NCI-H345 treated with DMSO at 0.1 percent for 48 hours (cell line): Measurements from ENCODE around the gene CACNA1I.

Experiments
- DNase-seq: peaks from one replicate; lab custom pipeline; 2025; ENCODE audit not compliant: unreplicated experiment; lab: John Stamatoyannopoulos, UW

CACNA1I gene

DNA sequence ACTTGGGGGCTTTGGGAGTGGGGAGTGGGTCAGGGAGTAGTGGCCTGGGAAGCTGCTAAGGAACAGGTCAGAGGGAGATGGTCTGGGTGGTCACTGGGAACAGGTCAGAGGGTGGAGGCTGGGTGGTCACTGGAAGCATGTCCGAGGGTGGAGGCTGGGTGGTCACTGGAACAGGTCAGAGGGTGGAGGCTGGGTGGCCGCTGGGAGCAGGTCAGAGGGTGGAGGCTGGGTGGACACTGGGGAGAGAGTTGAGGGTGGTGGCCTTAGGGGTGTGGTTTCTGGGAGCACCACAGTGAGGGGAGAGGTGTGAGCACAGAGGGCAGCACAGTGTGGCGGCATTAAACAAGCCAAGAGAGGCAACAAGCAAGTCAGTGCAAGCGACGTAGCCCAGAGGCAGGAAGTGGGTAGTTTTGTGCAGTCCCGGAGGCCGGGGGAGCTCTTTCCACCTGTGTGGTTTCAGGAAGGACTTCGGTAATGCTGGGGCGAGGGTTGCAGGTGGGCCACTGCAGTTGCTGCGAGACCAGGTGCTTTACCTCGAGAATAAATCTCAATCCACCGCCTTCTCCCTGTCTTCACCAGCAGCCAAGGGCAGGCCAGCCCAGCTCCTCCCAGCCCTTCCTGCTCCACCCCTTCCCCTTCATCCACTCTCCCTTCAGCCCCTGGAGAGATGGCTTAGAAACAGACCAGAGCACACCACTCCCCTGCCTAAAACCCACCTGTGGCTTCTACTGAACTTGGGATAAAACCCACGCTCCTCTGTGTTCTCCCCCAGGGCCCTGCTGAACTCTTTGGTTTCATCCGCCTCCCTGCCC lies 3.2 kb upstream of the CACNA1I start:
- DNase-seq, result no peak

DNA sequence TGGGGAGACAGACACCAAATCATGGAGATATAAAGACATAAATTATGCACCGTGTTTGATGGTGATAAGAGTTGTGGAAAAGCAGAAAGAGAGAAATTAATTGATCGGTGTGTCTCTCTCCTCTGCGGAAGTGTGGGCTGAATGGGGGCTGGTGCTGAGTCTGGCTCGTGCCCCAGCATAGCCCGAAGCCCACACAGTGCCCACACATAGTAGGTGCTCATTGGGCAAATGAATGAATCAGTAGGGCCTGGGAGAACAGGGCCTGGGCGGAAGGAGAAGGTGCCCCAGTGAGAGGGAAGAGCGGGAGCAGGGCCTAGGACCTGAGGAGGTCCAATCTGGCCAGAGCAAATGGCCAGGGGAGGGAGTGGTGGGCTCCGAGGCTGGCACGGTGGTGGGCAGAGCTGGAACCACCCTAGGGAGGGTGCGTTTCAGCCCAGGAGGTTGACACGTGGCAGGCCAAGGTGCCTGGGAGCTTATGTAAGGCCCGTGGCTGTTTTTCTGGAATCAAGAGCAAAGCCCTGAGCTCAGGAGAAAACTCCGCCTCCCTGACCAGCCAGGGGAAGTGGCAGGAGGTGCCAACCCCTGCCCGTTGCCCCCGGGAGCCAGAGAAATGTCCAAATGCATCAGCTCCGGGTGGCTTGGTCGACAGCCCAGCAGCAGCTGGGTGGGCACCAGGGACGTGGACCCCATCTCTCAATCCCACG lies 2.1 kb upstream of the CACNA1I start:
- no peak for DNase-seq

DNA sequence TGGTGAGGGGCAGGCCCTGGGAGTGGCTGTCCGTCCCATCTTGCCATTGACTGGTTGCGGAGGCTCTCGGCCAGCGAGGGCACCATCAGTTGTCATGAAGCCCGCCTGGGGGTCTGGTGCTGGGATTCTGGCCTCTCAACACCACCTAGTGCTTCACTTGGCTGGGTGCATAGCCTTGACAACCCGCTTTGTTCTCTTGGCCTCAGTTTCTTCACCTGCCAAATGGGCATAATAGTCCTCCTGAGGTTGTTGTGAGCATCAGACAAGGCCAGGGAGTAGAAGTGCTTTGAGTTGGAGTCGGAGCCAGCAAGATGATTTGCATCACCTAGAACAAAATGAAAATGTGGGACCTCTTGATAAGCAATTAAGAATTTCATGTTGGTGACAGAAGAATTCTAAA lies 1.5 kb upstream of the CACNA1I start:
- no peak for DNase-seq

DNA sequence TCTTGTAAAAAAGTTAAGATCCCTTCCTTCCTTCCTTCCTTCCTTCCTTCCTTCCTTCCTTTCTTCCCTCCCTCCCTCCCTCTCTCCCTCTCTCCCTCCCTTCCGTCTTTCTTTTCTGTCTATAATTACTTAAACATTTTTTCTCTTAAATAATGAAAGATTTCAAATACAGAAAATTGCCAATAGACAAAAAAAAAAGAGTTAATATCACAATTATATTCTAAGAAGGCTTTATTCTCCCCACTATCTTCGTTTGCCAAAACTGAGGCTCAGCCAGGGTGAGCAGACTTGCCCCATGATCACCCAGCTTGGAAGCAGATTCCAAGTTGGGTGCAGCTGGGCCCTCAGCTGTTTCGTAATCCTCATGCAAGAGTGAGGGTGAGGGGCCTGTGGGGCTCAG lies 327 bp upstream of the CACNA1I start:
- DNase-seq, result no peak

DNA sequence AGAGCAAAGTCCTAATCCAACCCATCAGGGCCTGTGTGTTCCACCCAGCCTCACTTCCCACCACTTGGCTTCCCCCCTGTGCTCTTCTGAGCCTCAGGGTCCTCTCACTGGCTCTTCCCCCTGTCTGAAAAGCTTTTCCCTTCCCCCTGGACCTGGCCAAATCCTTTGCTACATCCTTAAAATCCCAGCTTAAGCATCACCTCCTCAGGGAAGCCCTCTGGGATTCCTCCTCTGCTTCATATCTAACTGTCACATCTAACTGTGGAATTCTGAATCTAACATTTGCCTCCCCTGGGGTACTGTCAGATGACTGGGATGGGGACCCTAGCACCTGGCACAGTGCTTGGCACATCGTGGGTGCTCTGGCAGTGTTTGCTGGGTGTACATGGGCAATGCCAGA lies 985 bp downstream of the CACNA1I start:
- no peak for DNase-seq

DNA sequence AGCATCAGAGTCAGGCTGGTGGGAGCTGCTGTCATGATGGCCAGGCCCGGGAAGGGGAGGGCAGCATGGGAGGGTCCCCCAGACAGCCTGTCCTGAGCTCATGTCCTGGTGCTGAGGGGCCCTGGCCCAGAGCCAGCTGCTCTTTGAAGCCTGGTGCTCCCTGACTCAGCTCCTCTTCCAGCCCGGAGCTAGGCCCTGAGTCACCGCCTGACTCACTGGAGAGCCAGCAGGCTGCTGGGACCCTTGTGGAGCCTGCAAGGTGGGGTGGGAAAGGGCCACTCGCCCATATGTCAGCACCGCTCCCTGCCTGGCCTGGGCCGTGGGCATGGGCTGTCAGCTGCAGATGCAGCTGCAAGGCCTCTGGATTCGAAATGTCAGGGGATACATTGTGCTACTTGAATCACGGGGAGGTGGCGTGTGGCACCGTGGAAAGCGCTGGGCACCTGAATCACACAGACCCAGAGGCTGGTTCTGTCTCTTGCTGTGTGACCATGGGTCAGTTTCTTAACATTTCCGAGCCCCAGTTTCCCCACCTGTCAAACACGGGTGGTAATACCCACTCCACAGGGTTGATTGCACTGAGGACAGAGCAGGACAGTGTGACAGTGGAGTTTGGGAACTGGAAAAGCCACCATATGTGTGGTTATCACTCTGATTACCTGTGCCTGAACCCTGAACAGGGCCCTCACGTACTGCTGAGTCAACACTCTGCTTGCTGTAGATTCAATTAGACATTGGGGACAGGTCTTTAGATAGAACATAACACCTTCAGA lies 4.4 kb downstream of the CACNA1I start:
- DNase-seq, result no peak

DNA sequence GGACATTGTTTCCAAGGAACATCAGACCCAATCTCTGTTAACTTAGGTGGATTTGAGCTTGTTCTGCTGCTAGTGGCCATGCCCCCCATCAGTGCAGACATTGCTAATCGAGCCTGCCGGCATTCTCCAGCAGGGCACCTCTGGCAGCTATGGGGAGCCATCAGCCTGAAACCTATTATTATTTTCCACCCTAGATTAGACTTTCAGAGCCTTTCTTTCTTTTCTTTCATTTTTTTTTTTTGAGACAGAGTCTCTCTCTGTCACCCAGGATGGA lies 4.9 kb downstream of the CACNA1I start:
- DNase-seq, result no peak

DNA sequence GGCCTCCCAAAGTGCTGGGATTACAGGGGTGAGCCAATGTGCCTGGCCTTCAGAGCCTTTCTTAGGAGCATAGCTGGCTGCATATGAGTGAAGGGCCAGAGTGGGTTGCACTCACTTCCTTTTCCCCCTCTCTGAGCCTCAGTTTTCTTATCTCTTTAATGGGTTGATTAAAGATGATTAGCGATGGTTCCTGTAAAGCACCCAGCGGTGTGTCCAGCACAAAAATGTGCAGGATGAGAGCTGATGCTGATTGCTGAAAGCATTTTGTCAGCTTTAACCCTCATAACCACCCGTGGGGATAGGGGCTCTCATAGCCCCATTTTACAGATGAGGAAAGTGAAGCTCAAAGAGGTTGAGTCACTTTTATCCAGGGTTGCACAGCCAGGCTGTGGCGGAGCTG lies 5.5 kb downstream of the CACNA1I start:
- no peak for DNase-seq

DNA sequence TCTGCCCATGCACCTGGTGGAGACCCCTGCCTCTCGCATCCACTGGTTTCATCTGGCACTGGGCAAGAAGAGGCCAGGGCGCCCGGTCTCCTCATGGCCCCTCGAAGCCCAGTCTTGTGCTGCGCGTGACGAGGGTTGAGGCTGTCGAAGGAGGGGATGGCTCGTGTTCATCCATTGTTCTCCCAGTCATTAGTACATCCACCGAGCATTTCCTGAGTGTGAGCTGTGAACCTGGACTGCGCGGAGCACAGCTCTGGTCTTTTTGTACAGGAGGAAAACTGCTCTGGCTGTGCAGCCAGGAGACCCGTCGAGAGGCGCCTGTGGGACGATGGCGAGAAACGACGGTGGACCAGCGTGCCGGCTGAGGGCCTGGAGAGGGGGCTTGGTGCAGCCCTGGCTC lies 6.8 kb downstream of the CACNA1I start:
- no peak for DNase-seq

DNA sequence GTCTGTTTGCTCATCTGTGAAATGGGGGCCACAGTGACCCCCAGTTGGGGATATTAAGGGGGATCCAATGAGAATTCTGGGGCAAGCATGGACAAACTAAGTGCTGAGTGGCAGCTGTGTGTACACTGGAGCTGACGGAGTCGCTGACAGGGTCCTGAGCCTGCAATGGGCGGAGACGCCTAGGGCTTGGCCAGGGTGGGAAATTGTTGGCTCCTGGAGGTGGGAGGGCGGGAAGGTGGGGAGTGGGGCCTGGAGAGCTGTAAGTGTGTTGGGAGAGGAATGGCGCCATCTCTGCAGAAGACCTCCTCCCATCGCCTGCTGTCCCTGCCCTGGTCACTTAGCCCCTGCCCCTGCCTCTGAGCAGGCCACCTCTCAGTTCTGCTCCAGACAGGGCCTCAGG lies 7.3 kb downstream of the CACNA1I start:
- DNase-seq, result no peak

DNA sequence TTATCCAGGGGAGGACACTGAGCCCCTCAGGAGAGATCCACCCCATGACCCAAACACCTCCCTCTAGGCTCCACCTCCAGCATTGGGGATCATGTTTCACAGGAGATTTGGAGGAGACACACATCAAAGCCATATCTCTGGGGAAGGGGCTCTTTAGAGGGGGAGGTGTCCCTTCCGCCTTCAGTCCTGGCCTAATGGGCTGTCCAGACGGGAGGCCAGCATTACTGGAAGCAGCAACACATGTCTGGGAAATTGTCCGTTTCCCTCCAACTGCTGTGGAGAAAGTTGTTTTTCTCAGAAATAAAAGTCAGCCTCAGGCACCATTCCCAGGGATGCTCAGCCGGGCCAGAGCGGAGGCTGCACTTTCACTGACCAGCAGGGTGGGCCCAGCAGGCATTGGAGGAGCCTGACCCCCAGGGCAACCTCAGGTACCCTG lies 9.5 kb downstream of the CACNA1I start:
- DNase-seq, result no peak

DNA sequence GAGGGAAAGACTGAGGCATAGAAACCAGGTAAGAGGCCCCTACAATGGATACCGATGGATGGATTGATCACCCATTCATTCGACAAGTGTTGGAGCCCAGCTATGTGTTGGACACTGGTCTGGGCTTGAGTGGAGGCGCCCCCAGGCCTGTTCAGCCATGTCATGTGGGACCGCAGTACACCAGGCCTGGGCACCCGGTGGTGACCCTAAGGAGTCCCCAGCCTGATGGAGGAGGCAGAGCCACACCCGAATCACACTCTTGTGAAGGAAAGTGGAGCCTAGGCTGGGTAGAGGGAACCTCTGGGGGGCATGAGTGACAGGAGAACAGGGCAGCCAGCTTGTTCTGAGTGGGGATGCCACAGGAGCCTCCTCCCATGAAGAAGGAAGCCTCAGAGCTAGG lies 10.2 kb downstream of the CACNA1I start:
- DNase-seq, result no peak

DNA sequence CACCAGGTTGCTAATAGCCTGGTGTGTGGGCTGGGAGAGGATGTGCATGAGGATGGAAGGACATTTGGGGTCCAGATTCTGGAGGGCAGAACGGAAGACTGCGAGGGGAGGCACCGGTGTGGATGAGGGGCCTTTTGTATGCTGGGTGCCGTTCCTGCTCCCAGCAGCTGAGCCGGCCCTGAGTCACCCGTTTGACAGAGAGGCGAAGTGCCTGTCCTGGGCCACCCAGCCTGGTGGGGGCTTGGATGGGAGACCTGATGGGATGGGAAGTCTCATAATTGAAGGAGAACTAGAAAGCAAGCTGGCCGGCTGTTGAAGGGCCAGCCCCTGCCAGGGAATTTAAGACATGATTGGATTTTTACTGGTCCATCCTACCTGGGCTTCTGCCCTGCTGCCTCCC lies 10.8 kb downstream of the CACNA1I start:
- no peak for DNase-seq

DNA sequence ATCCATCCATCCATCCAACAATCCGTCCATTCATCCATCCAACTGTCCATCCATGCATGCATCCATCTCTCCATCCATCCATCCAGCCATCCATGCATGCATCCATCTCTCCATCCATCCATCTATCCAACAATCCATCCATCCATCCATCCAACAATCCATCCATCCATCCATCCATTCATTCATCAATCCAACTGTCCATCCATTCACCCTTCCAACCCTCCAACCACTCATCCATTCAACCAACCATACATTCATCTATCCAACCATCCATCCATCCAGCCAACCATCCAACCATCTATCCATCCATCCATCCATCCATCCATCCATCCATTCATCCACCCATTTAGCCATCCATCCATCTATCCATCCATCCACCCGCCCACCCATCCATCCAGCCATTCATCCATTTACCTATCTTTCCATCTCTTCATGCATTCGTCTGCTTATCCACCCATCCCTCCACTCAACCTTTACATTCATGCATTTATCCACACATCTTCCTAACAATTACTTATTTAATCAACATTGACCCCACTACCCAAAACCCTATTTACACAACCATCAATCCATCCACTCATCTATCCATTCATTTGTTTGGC lies 12.6 kb downstream of the CACNA1I start:
- DNase-seq, result no peak

DNA sequence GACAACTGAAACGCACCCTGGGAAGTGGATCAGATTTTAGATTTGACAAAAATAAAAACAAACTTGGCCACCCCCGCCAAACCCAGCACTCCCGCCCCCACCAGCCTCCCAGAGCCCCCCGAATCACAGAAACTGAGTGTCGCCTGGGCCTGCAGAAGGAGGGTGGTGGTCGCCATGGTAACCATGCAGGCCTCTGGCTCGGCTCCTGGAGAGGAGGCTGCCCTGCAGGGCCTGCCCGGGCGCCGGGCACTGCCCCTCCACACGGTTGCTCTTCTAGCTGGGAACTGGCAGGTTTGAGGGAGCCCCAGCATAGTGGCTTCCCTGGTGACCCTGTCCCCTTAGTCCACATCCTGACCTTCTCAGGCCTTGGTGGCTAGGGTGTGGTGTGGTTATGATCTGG lies 19.3 kb downstream of the CACNA1I start:
- DNase-seq, result no peak

DNA sequence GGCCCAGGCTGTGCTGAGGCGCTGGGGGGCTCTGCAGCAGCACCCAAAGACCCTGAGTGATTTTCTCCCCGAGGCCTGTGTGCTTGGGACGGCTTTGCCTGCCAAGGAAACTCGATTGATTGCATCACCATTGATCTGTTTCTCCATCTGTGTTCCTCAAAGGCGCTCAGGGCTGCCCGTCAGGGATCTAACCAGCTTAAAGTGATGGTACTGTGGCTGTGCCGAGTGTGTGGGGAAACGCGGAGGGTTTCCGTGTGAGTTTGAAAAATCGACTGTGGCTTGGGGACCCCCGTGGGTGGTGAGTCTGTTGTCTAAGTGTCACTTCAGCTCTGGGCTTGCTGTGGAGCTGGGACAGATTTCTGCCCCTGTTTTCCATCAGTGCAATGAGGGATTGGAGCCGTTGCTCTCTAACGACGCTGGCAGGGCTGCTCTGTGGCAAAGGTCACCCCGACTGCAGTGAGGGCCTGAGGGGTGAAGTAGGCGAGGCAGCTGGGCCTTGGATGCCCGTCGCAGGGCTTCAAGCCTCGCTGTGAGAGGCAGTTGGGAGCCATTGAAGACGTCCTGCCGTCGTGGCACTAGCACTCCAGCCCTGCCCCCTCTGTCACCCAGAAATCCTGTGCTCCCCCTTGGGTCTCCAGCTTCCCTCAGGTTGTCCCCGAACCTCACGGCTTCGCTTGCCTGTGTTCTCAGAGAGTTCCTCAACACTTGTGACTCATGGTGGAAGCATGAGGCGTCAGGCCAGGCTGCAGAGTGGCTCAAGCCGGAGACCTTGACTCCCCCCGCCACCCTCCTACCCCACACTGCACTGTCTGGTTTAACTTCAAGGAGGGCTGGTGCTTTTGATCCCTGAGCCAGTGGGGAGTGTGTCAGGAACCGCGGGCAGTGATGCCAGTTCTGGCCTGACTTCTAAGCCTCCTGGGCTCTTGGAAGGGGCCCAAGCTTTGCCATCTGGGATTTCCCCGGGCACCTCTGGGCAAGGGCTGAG lies 21.8 kb downstream of the CACNA1I start:
- DNase-seq, result no peak

DNA sequence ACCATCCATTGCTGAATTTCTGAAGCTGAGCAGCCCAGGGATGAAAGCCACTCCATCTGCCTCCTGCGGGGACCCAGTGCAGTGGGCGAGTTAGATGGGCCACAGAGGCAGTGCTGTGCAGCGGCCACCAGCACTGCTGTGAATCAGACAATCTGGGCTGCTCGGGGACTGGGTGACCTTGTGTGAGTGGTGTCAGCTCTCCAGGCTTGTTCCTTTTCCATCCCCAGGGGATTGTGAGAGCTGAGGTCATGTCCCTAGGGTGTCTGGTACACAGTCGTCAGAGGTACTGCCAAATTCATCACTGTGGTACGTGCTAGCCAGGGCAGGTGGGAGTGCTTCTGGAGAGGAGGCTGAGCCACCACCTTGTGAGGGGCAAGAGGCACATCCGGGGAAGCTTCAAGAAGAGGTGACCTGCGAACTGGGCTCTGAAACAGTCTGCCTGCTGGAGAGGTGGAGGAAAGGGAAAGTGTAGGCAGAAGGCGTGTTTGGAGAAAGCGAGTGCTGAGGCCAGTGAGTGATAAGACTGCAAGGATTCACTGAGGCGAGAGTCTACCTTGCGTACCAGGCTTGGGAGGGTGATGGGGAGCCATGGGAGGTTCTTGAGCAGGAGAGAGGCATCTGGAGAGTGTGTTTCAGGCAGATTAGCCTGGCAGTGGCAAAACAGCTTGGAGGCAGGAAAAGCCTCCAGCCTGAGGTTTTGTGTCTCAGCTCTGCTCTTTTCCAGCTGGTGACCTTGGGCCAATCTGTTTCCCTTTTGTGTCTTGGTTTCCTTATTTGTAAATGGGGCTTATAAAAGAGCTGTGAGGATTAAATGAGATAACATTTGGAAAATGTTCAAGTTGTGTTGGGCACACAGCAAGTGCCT lies 22.7 kb downstream of the CACNA1I start:
- no peak for DNase-seq

DNA sequence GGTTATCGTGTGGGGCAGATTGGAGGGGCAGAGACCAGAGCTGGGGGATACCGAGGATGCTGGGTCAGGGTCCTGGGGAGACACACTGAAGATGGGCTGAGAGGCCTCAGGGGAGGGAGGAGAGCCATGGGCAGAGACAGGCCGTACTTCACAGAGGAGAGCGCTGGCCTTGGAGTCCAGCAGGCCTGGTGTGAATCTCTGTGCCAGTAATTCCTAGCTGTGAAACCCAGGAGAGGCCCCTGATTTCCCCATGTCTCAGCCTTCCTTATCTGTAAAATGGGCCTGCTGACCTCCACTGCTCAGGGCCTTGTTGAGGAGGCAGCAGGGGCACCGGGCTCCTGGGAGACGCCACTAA lies 23.4 kb downstream of the CACNA1I start:
- DNase-seq, result no peak

DNA sequence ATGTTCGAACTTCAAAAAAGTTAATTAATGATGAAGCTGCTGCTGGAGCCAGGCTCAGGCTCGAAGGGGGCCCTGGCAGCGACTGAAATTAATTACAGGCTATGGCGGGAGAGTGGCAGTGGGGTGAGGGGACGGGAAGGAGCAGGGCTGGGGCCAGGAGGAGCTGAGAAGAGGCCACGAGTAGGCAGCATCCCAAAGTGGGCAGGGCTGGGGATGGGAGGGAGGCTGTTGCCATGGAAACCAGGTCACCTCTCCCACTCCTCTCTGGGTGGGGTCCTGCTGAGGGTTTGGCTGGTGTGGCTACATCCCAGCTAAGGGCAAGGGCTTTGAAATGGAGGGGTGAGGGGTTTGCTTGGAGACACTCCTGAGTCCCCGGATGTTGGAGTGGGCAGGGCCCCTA lies 23.9 kb downstream of the CACNA1I start:
- DNase-seq, result no peak
